Measurements from ENCODE around the gene LRRC75A. TPM values are rescaled to one million over a fixed set of nuclear protein-coding genes. Genes with fewer than 3 reads are reported as not detected.

Gene LRRC75A
- total and polyA plus RNA-seq, 9 donors = 5.7 to 12.5 (median 7.5) TPM

- no peaks in the 10 kb centered on the region for H3K9me3 ChIP-seq (replicated peaks; ENCODE audit: control insufficient read depth, low read depth, low read length)
- no peaks in the 10 kb centered on the region for H3K27me3 ChIP-seq (ENCODE audit: control insufficient read depth, insufficient read depth, low read length)
- no peak overlapping the region for H3K4me3 ChIP-seq (ENCODE audit: low read length)
- no peaks in the 10 kb centered on the region for H3K36me3 ChIP-seq (ENCODE audit: control insufficient read depth, insufficient read depth, low read length)
- 25% methylated on average over 5 of the region's 16 CpGs for WGBS (ENCODE audit: insufficient coverage)
- H3K4me1 ChIP-seq (ENCODE audit: control insufficient read depth, insufficient read depth, low read length) = peaks cover 30% of the 10 kb centered on the region
- DNase-seq = peak; percentile 86
- H3K27ac ChIP-seq (ENCODE audit: low read length) = peak overlapping the region; percentile 45
These were observed 24.6 kb upstream of the LRRC75A start for GRCh38 chr17:16516594-16517051.

- H3K4me3 ChIP-seq (ENCODE audit: low read length) = no peak overlapping the region
- no peak for DNase-seq
- WGBS (ENCODE audit: insufficient coverage) = 100% methylated on average over 2 of the region's 4 CpGs
- H3K4me1 ChIP-seq (ENCODE audit: control insufficient read depth, insufficient read depth, low read length) = peaks cover 33% of the 10 kb centered on the region
- H3K9me3 ChIP-seq (replicated peaks; ENCODE audit: control insufficient read depth, low read depth, low read length) = no peaks in the 10 kb centered on the region
- no peaks in the 10 kb centered on the region for H3K36me3 ChIP-seq (ENCODE audit: control insufficient read depth, insufficient read depth, low read length)
- no peaks in the 10 kb centered on the region for H3K27me3 ChIP-seq (ENCODE audit: control insufficient read depth, insufficient read depth, low read length)
- peak overlapping the region; percentile 45 for H3K27ac ChIP-seq (ENCODE audit: low read length)
These were observed 23.9 kb upstream of the LRRC75A start for GRCh38 chr17:16515933-16516332.

- H3K4me1 ChIP-seq (ENCODE audit: control insufficient read depth, insufficient read depth, low read length) = peaks cover 33% of the 10 kb centered on the region
- no peak overlapping the region for H3K27ac ChIP-seq (ENCODE audit: low read length)
- no peak overlapping the region for H3K4me3 ChIP-seq (ENCODE audit: low read length)
- H3K27me3 ChIP-seq (ENCODE audit: control insufficient read depth, insufficient read depth, low read length) = no peaks in the 10 kb centered on the region
- whole genome bisulfite sequencing (ENCODE audit: insufficient coverage) = 63% methylated on average over 4 of the region's 6 CpGs
- no peaks in the 10 kb centered on the region for H3K36me3 ChIP-seq (ENCODE audit: control insufficient read depth, insufficient read depth, low read length)
- no peaks in the 10 kb centered on the region for H3K9me3 ChIP-seq (replicated peaks; ENCODE audit: control insufficient read depth, low read depth, low read length)
- DNase-seq = no peak
These were observed 21.9 kb upstream of the LRRC75A start for GRCh38 chr17:16513873-16514272.

- H3K27ac ChIP-seq (ENCODE audit: low read length) = peak overlapping the region; percentile 62
- DNase-seq = peak; percentile 94
- H3K9me3 ChIP-seq (replicated peaks; ENCODE audit: control insufficient read depth, low read depth, low read length) = no peaks in the 10 kb centered on the region
- H3K27me3 ChIP-seq (ENCODE audit: control insufficient read depth, insufficient read depth, low read length) = no peaks in the 10 kb centered on the region
- H3K4me1 ChIP-seq (ENCODE audit: control insufficient read depth, insufficient read depth, low read length) = peaks cover 37% of the 10 kb centered on the region
- H3K36me3 ChIP-seq (ENCODE audit: control insufficient read depth, insufficient read depth, low read length) = no peaks in the 10 kb centered on the region
- H3K4me3 ChIP-seq (ENCODE audit: low read length) = no peak overlapping the region
- WGBS (ENCODE audit: insufficient coverage) = no CpG with 5 or more reads among the region's 4 CpGs
These were observed 20.0 kb upstream of the LRRC75A start for GRCh38 chr17:16512011-16512410.

- peak; percentile 74 for DNase-seq
- H3K4me1 ChIP-seq (ENCODE audit: control insufficient read depth, insufficient read depth, low read length) = peaks cover 33% of the 10 kb centered on the region
- H3K27ac ChIP-seq (ENCODE audit: low read length) = peak overlapping the region; percentile 62
- 86% methylated on average over 1 of the region's 1 CpG for WGBS (ENCODE audit: insufficient coverage)
- H3K27me3 ChIP-seq (ENCODE audit: control insufficient read depth, insufficient read depth, low read length) = no peaks in the 10 kb centered on the region
- H3K9me3 ChIP-seq (replicated peaks; ENCODE audit: control insufficient read depth, low read depth, low read length) = no peaks in the 10 kb centered on the region
- no peak overlapping the region for H3K4me3 ChIP-seq (ENCODE audit: low read length)
- no peaks in the 10 kb centered on the region for H3K36me3 ChIP-seq (ENCODE audit: control insufficient read depth, insufficient read depth, low read length)
These were observed 19.6 kb upstream of the LRRC75A start for GRCh38 chr17:16511593-16511992.

GRCh38 chr17:16507918-16508533 is 16.0 kb upstream of the LRRC75A start:
- no peaks in the 10 kb centered on the region for H3K9me3 ChIP-seq (replicated peaks; ENCODE audit: control insufficient read depth, low read depth, low read length)
- 80% methylated on average over 7 of the region's 8 CpGs for WGBS (ENCODE audit: insufficient coverage)
- no peaks in the 10 kb centered on the region for H3K27me3 ChIP-seq (ENCODE audit: control insufficient read depth, insufficient read depth, low read length)
- H3K4me3 ChIP-seq (ENCODE audit: low read length) = no peak overlapping the region
- H3K4me1 ChIP-seq (ENCODE audit: control insufficient read depth, insufficient read depth, low read length) = peaks cover 21% of the 10 kb centered on the region
- DNase-seq = no peak
- no peak overlapping the region for H3K27ac ChIP-seq (ENCODE audit: low read length)
- H3K36me3 ChIP-seq (ENCODE audit: control insufficient read depth, insufficient read depth, low read length) = no peaks in the 10 kb centered on the region

GRCh38 chr17:16506188-16506587 is 14.2 kb upstream of the LRRC75A start:
- WGBS (ENCODE audit: insufficient coverage) = 100% methylated on average over 2 of the region's 3 CpGs
- H3K36me3 ChIP-seq (ENCODE audit: control insufficient read depth, insufficient read depth, low read length) = no peaks in the 10 kb centered on the region
- no peak overlapping the region for H3K4me3 ChIP-seq (ENCODE audit: low read length)
- H3K4me1 ChIP-seq (ENCODE audit: control insufficient read depth, insufficient read depth, low read length) = peaks cover 9% of the 10 kb centered on the region
- no peak overlapping the region for H3K27ac ChIP-seq (ENCODE audit: low read length)
- DNase-seq = no peak
- no peaks in the 10 kb centered on the region for H3K27me3 ChIP-seq (ENCODE audit: control insufficient read depth, insufficient read depth, low read length)
- H3K9me3 ChIP-seq (replicated peaks; ENCODE audit: control insufficient read depth, low read depth, low read length) = no peaks in the 10 kb centered on the region

GRCh38 chr17:16504984-16505383 is 13.0 kb upstream of the LRRC75A start:
- no peak overlapping the region for H3K4me3 ChIP-seq (ENCODE audit: low read length)
- whole genome bisulfite sequencing (ENCODE audit: insufficient coverage) = 67% methylated on average over 2 of the region's 3 CpGs

GRCh38 chr17:16496820-16497489 is 5.0 kb upstream of the LRRC75A start:
- Histone ChIP-seq H3K27me3 (ENCODE audit: control insufficient read depth, insufficient read depth, low read length) (peaks cover 7% of the 10 kb centered on the region), H3K4me3 (ENCODE audit: low read length) (no peak overlapping the region), H3K36me3 (ENCODE audit: control insufficient read depth, insufficient read depth, low read length) (no peaks in the 10 kb centered on the region), H3K4me1 (ENCODE audit: control insufficient read depth, insufficient read depth, low read length) (peaks cover 8% of the 10 kb centered on the region), H3K27ac (ENCODE audit: low read length) (no peak overlapping the region), H3K9me3 (replicated peaks; ENCODE audit: control insufficient read depth, low read depth, low read length) (no peaks in the 10 kb centered on the region)
- no peak for DNase-seq
- WGBS (ENCODE audit: insufficient coverage) = 88% methylated on average over 8 of the region's 12 CpGs

More at GRCh38 chr17:16504984-16505383, 13.0 kb upstream of the LRRC75A start:
- H3K4me1 ChIP-seq (ENCODE audit: control insufficient read depth, insufficient read depth, low read length) = peaks cover 8% of the 10 kb centered on the region
- H3K36me3 ChIP-seq (ENCODE audit: control insufficient read depth, insufficient read depth, low read length) = no peaks in the 10 kb centered on the region
- no peak for DNase-seq
- no peaks in the 10 kb centered on the region for H3K27me3 ChIP-seq (ENCODE audit: control insufficient read depth, insufficient read depth, low read length)
- no peak overlapping the region for H3K27ac ChIP-seq (ENCODE audit: low read length)
- H3K9me3 ChIP-seq (replicated peaks; ENCODE audit: control insufficient read depth, low read depth, low read length) = no peaks in the 10 kb centered on the region

GRCh38 chr17:16495980-16496819 is 4.2 kb upstream of the LRRC75A start:
- DNase-seq = no peak
- Histone ChIP-seq H3K4me3 (ENCODE audit: low read length) (no peak overlapping the region), H3K9me3 (replicated peaks; ENCODE audit: control insufficient read depth, low read depth, low read length) (no peaks in the 10 kb centered on the region), H3K27me3 (ENCODE audit: control insufficient read depth, insufficient read depth, low read length) (peaks cover 8% of the 10 kb centered on the region), H3K27ac (ENCODE audit: low read length) (no peak overlapping the region), H3K36me3 (ENCODE audit: control insufficient read depth, insufficient read depth, low read length) (no peaks in the 10 kb centered on the region), H3K4me1 (ENCODE audit: control insufficient read depth, insufficient read depth, low read length) (peaks cover 11% of the 10 kb centered on the region)
- WGBS (ENCODE audit: insufficient coverage) = 56% methylated on average over 6 of the region's 12 CpGs

All from muscle of leg (tissue), 11 donors.